SK-N-SH (cell line): ENCODE results near the gene CELSR1.

Source experiments
- CTCF ChIP-seq: fragments of 200-600 bp; sonication (generic); IDR thresholded peaks from 2 replicates; pipeline ENCODE4 v1.6.1; 2017; ENCODE audit warnings: antibody characterized with exemption, mild to moderate bottlenecking, moderate library complexity
- FOXM1 ChIP-seq: IDR thresholded peaks from 2 replicates; pipeline ENCODE4 v1.4.0; 2012; ENCODE audit warnings: low read depth, mild to moderate bottlenecking
- REST ChIP-seq: IDR thresholded peaks from 2 replicates; pipeline ENCODE4 v1.6.1; 2012; ENCODE audit warnings: mild to moderate bottlenecking, low read depth, low read length, moderate library complexity

- TF ChIP-seq CTCF (no peak), REST (no peak), FOXM1 (no peak)
These were observed 108.0 kb downstream of the CELSR1 start for GRCh38 chr22:46429325-46429853.
